Ishikawa (cell line): Measurements from ENCODE around the gene GALNT10.
A peak's percentile ranks its signal among the peaks of the same experiment; 100 is the strongest.

Experiments
- CEBPB ChIP-seq: IDR thresholded peaks from 2 replicates; pipeline ENCODE4 v1.6.1; 2012
- CREB1 ChIP-seq: IDR thresholded peaks from 2 replicates; pipeline ENCODE4 v1.6.1; 2012; ENCODE audit warnings: low read depth
- EGR1 ChIP-seq: IDR thresholded peaks from 2 replicates; pipeline ENCODE4 v1.6.1; 2012
- EP300 ChIP-seq: IDR thresholded peaks from 2 replicates; pipeline ENCODE4 v1.6.1; 2012; ENCODE audit warnings: borderline replicate concordance
- FOXM1 ChIP-seq: IDR thresholded peaks from 2 replicates; pipeline ENCODE4 v1.6.1; 2012; ENCODE audit warnings: low read depth, borderline replicate concordance
- MAX ChIP-seq: IDR thresholded peaks from 2 replicates; pipeline ENCODE4 v1.6.1; 2012
- NFIC ChIP-seq: IDR thresholded peaks from 2 replicates; pipeline ENCODE4 v1.6.1; 2012
- RAD21 ChIP-seq: IDR thresholded peaks from 2 replicates; pipeline ENCODE4 v1.6.1; 2012; ENCODE audit warnings: low read depth
- REST ChIP-seq: IDR thresholded peaks from 2 replicates; pipeline ENCODE4 v1.6.1; 2012; ENCODE audit warnings: low read depth, mild to moderate bottlenecking
- TAF1 ChIP-seq: IDR thresholded peaks from 2 replicates; pipeline ENCODE4 v1.6.1; 2012; ENCODE audit warnings: low read depth, mild to moderate bottlenecking
- TCF12 ChIP-seq: IDR thresholded peaks from 2 replicates; pipeline ENCODE4 v1.6.1; 2012; ENCODE audit warnings: low read depth
- TEAD4 ChIP-seq: IDR thresholded peaks from 2 replicates; pipeline ENCODE4 v1.6.1; 2012
- USF1 ChIP-seq: IDR thresholded peaks from 2 replicates; pipeline ENCODE4 v1.6.1; 2012
- YY1 ChIP-seq: IDR thresholded peaks from 2 replicates; pipeline ENCODE4 v1.6.1; 2012; ENCODE audit warnings: low read depth
- ZBTB7A ChIP-seq: IDR thresholded peaks from 2 replicates; pipeline ENCODE4 v1.6.1; 2012; ENCODE audit warnings: low read depth

Gene GALNT10

GRCh38 chr5:154369682-154370081 is 179.1 kb downstream of the GALNT10 start:
- TF ChIP-seq REST (no peak), TEAD4 (no peak), YY1 (no peak), MAX (0 out of 2 replicates have a peak, but pooled peaks have one; percentile 20)

DNA sequence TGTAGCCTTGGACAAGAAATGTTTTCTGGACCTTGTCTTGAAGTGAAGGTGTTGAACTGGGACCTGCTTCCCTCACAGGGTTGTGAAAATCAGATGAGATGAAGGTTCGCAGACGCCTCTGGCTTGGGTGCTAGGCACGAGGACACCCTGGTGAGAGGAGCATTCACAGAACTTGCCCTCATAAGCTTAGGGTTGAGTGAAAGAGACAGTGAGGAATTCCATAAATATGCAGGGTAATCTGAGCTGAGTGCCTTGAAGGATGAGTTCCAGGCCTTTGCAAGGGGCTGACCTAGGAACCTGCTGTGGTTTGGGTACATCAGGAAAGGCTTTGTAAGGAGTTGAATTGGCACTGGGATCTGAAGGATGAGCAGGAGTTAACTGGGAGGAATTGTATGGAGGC is 179.6 kb downstream of the GALNT10 start:
- TF ChIP-seq TEAD4 = peak; percentile 58; the same call in 1 of the 2 replicates
- TF ChIP-seq TCF12 = 0 out of 2 replicates have a peak, but pooled peaks have one; percentile 29
- TF ChIP-seq RAD21 = no peak
- no peak for TF ChIP-seq CREB1

GRCh38 chr5:154370813-154371212 is 180.3 kb downstream of the GALNT10 start:
- no peak for TF ChIP-seq TAF1
- TF ChIP-seq REST = no peak
- TF ChIP-seq CEBPB = no peak
- TF ChIP-seq CREB1 = no peak
- no peak for TF ChIP-seq TCF12
- no peak for TF ChIP-seq EP300
- no peak for TF ChIP-seq YY1
- TF ChIP-seq ZBTB7A = no peak
- TF ChIP-seq NFIC = no peak
- TF ChIP-seq TEAD4 = no peak

DNA sequence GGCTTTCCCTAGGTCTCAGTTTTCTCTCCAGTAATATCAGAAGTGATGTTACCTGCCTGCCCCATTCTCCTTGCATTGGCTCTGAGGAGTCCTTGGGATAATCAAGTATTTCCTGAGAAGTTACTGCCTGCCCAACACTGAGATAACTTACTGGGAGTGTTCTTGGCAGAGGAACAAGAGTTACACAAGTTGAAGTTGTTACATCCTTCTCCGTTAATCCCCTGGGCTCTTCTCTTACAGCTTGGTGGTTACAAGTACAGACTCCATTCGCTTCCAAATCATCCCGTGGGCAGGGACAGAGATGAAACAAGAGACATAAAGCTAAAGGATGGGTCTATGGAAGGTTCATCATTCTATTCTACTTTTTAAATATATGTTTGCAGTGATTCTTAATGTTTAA is 181.2 kb downstream of the GALNT10 start:
- TF ChIP-seq USF1 = no peak

GRCh38 chr5:154372661-154373060 is 182.1 kb downstream of the GALNT10 start:
- TF ChIP-seq MAX (no peak), USF1 (no peak), TCF12 (no peak), CREB1 (no peak), ZBTB7A (no peak), EP300 (no peak), EGR1 (no peak), CEBPB (no peak), TEAD4 (no peak)

DNA sequence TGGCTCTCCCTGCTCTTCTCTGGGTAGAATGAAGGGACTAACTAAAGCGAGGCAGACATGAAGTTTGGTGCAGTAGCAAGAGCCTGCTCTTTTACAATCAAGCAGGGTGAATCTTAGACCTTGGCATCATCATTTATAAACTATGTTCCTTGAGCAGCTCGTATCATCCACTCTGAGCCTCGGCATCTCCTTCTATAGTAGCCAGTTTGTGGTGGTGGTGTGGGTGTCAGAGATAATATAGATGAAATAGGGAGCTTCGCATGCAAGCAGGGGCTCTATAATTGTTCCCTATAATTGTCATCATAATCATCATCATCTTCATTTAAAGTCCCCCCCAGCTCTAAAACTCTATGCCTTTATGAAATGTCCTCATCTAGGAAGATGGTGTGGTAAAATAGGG is 182.8 kb downstream of the GALNT10 start:
- TF ChIP-seq REST (no peak), CEBPB (no peak), YY1 (no peak), CREB1 (no peak), MAX (no peak), TAF1 (no peak), FOXM1 (no peak)
